ENCODE data around the gene PPP4R3A. TPM values are rescaled to one million over a fixed set of nuclear protein-coding genes. Genes with fewer than 3 reads are reported as not detected.

The PPP4R3A gene
- total and polyA plus RNA-seq, 2 donors (not counting 3 experiments of a cell fraction or from before 2014, with no cell fraction given) = 20.5 to 77.0 TPM

DNA sequence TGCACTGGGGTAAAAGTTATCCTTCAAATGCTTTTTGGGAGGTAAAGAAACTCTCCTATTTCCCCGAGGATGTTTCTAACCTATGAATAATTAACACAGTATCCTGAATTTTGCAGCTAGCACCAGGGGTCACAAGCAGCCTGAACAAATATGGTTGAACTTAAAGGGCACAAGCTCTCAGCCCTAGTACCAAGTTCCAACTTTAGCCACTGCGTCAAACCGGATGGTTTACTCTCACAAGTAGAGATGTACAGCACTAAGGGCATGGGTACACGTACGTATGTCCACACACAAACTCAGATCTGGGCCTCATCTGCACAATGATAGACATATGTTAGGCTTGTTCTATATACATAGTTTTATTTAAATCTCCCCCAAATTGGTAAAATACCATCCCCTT is 97.2 kb downstream of the PPP4R3A start:
- intact Hi-C loops (cut with micrococcal nuclease) = loop anchor here (10.0 kb wide), 1 partner anchor 348 kb away; the partner anchor contains the start of gene RPS6KA5
- POLR2A ChIA-PET = no interaction called here
- no peaks in the 10 kb centered on the region for H3K27me3 ChIP-seq (ENCODE audit: control insufficient read depth in 2 of 2, insufficient read depth in 2 of 2, low read length in 2 of 2)
- H3K36me3 ChIP-seq (ENCODE audit: control insufficient read depth in 2 of 2, extremely low read depth in 1 of 2, insufficient read depth in 2 of 2, low read length in 2 of 2) = peaks cover 3 to 7% of the 10 kb centered on the region in 2 experiments
- FAIRE-seq (no peak), DNase-seq (ENCODE audit: low read depth, low spot score) (no peak)
- no peaks in the 10 kb centered on the region for H4K20me1 ChIP-seq (replicated peaks; ENCODE audit: control insufficient read depth, extremely low read depth, insufficient read depth, low read length)
- H3K9me3 ChIP-seq (replicated peaks; ENCODE audit: control insufficient read depth, insufficient read depth, low read length) = no peaks in the 10 kb centered on the region
- dilution Hi-C loops (cut with MboI; ENCODE audit: extremely low pct_ligation_motif_present, low sequenced_read_pairs) = no loop called here
- no peak overlapping the region for H3K9ac ChIP-seq (replicated peaks; ENCODE audit: extremely low read depth, insufficient read depth, low read length)
- peaks cover 6% of the 10 kb centered on the region for H3K79me2 ChIP-seq (ENCODE audit: control insufficient read depth, insufficient read depth, low read length)
- no peak overlapping the region for H3K4me2 ChIP-seq (ENCODE audit: insufficient read depth, low read length)
- peaks cover 19% of the 10 kb centered on the region for H3K4me1 ChIP-seq (ENCODE audit: control insufficient read depth, extremely low read depth, insufficient read depth, low read length)
- H3K9me1 ChIP-seq (replicated peaks; ENCODE audit: control insufficient read depth, extremely low read depth, insufficient read depth, low read length) = no peaks in the 10 kb centered on the region
- TF ChIP-seq POLR2A (IDR thresholded peaks at IDR 0.05; ENCODE audit: low read depth, low read length) (no peak), EZH2 (IDR thresholded peaks at IDR 0.05; ENCODE audit: borderline replicate concordance, low read depth, low read length, severe bottlenecking) (no peak), JUN (IDR thresholded peaks at IDR 0.05; ENCODE audit: borderline replicate concordance, insufficient read depth, insufficient read length, low read depth) (no peak), GATA2 (IDR thresholded peaks at IDR 0.05; ENCODE audit: insufficient read depth, insufficient read length, low read depth, low read length) (no peak), POLR2AphosphoS5 (IDR thresholded peaks at IDR 0.05; ENCODE audit: insufficient read depth, low read depth, low read length) (no peak), MYC (IDR thresholded peaks at IDR 0.05; ENCODE audit: low read depth, low read length) (no peak), FOS (IDR thresholded peaks at IDR 0.05; ENCODE audit: borderline replicate concordance, insufficient read depth, low read length) (no peak)
- TF ChIP-seq, protein P1, sequence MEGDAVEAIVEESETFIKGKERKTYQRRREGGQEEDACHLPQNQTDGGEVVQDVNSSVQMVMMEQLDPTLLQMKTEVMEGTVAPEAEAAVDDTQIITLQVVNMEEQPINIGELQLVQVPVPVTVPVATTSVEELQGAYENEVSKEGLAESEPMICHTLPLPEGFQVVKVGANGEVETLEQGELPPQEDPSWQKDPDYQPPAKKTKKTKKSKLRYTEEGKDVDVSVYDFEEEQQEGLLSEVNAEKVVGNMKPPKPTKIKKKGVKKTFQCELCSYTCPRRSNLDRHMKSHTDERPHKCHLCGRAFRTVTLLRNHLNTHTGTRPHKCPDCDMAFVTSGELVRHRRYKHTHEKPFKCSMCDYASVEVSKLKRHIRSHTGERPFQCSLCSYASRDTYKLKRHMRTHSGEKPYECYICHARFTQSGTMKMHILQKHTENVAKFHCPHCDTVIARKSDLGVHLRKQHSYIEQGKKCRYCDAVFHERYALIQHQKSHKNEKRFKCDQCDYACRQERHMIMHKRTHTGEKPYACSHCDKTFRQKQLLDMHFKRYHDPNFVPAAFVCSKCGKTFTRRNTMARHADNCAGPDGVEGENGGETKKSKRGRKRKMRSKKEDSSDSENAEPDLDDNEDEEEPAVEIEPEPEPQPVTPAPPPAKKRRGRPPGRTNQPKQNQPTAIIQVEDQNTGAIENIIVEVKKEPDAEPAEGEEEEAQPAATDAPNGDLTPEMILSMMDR (IDR thresholded peaks at IDR 0.05; ENCODE audit: extremely low read depth in 1 of 2, insufficient read depth in 1 of 2, low read depth in 1 of 2, low read length in 2 of 2) = no peak
- TF ChIP-seq, protein P2, sequence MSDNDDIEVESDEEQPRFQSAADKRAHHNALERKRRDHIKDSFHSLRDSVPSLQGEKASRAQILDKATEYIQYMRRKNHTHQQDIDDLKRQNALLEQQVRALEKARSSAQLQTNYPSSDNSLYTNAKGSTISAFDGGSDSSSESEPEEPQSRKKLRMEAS (IDR thresholded peaks at IDR 0.05; ENCODE audit: insufficient read depth, insufficient read length) = no peak
- H3K27ac ChIP-seq (ENCODE audit: insufficient read depth, low read depth, low read length) = no peak overlapping the region
- no TSS peak for BruUV-seq (replicated peaks)
- no peak overlapping the region for H3K4me3 ChIP-seq (replicated peaks in 1 of 3; ENCODE audit: insufficient read depth in 1 of 3, low read depth in 1 of 3, low read length in 3 of 3)
- no peak overlapping the region for H2AFZ ChIP-seq (ENCODE audit: low read depth, low read length)
- CTCF ChIA-PET = interaction anchor here (0.6 to 2.3 kb wide), 4 partner anchors 13 to 1196 kb away, joined by 3 to 6 read pairs (median 4); no protein-coding TSS in a partner anchor
